ENCODE measurements around the gene IFI27. TPM values are rescaled to one million over a fixed set of nuclear protein-coding genes. Genes with fewer than 3 reads are reported as not detected.
"Not testable (repeated sequence)": the region's sequence is repeated elsewhere in the genome, so short reads cannot be mapped to it uniquely, and the experiment has no call there.

The IFI27 gene
- total RNA-seq, 1 donor, result 20.2 TPM

DNA sequence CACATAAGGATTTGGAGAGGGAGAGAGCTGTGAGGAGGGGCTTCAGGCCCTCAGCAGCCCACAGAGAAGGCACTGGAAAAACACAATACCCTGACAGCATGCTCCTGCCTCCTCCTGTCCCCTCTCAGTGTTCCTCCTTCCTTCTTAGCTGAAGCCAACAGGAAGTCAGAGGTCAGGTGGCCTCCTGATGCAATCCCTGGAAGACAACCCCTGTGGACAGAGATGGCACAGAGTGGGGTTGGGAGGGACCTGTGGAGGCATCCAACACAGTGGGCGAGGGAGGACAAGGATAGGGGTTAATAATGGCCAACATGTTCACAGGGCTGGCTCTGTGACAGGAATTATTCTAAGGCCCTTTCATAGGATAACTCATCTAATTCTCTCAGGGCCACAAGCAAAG, 34.2 kb downstream of the IFI27 start:
- TF ChIP-seq CTCF (IDR thresholded peaks at IDR 0.05; ENCODE audit: insufficient read depth, low read length), result no peak
- DNase-seq (ENCODE audit: low read depth), result no peak
- H3K4me3 ChIP-seq (ENCODE audit: low read depth, low read length), result no peak overlapping the region

DNA sequence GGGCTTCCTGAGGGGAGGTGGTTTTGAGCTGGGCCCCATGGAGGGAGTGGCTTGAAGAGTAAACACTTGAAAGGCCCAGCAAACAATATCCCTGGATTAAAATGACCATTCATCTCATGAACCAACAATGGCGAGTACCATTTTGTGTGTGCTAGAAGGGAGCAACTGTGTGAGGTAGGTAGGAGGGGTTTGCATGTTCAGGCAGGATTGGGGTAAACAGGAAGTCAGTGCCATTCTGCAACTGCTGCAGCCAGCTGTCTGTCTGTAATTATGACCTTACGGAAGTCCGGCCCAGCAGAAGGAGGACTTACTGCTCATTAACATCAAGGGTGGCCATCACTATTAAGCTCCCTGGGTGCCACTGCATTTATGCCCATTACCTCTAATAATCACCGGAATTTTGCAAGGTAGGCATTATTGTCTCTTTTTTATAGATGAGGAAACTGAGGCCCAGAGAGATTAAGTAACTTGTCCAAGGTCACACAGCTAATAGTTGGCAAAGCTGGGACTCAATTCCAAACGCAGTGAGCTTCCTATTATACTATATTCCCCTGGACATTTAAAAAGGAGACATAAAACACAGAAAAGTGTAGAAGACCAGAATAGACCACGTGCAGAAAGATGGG, 35.5 kb downstream of the IFI27 start:
- H3K4me3 ChIP-seq (ENCODE audit: low read depth, low read length), result no peak overlapping the region
- TF ChIP-seq CTCF (IDR thresholded peaks at IDR 0.05; ENCODE audit: insufficient read depth, low read length), result no peak
- DNase-seq (ENCODE audit: low read depth), result no peak

- no peak overlapping the region for H3K4me3 ChIP-seq (ENCODE audit: low read depth, low read length)
- TF ChIP-seq CTCF (IDR thresholded peaks at IDR 0.05; ENCODE audit: insufficient read depth, low read length), result no peak
- no peak for DNase-seq (ENCODE audit: low read depth)
Observed at GRCh38 chr14:94152676-94153075, 42.1 kb downstream of the IFI27 start.

DNA sequence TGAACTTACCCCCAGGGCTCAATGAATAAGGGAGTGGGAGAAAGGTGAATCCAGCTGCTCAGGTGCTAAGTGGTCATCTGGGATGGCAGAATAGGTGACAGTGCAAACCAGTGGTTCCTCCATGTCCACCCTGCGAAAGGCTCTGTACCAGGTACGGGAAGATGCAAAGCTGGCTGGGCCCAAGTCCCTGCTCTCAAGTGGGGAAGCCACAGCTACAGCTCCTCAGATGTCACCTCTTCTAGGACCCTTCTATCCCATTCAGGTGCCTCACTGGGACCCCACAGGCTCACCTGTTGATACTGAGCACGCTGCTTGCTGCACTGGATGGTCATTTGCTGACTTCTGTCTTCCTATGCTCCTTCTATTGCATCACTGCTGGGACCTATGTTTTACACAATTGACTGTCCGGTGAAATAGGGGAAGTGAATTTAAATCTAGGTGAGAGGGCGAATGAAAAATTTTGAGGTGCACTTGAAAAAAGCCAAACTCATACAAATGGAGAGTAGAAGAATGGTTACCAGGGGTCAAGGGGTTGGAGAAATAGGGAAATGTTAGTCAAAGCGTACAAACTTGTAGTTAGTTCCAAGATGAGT, 43.3 kb downstream of the IFI27 start:
- no peak for DNase-seq (ENCODE audit: low read depth)
- no peak for TF ChIP-seq CTCF (IDR thresholded peaks at IDR 0.05; ENCODE audit: insufficient read depth, low read length)
- H3K4me3 ChIP-seq (ENCODE audit: low read depth, low read length), result no peak overlapping the region

- not testable (repeated sequence) for H3K4me3 ChIP-seq (ENCODE audit: low read depth, low read length); DNase-seq (ENCODE audit: low read depth)
Observed at GRCh38 chr14:94156143-94156542, 45.6 kb downstream of the IFI27 start.

DNA sequence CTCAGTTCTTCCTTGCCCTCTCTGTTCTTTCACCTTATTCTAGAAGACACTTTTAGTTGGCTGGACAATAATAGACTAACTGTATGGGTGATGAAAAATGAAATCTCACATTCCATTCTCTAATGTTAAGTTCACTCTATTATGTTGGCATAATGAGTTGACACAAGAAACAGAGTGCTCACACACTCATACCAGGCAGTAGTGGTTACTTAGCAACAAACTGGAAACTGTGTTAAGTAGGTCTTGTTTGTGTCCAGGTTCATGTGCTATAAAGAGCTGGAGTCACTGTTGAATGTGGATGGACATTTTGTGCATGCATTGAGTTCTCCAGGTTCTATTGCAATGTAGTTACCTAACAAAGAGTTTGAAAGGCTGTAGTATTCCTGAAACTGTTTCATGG, 46.7 kb downstream of the IFI27 start:
- no peak for TF ChIP-seq CTCF (IDR thresholded peaks at IDR 0.05; ENCODE audit: insufficient read depth, low read length)
- DNase-seq (ENCODE audit: low read depth), result no peak
- no peak overlapping the region for H3K4me3 ChIP-seq (ENCODE audit: low read depth, low read length)

DNA sequence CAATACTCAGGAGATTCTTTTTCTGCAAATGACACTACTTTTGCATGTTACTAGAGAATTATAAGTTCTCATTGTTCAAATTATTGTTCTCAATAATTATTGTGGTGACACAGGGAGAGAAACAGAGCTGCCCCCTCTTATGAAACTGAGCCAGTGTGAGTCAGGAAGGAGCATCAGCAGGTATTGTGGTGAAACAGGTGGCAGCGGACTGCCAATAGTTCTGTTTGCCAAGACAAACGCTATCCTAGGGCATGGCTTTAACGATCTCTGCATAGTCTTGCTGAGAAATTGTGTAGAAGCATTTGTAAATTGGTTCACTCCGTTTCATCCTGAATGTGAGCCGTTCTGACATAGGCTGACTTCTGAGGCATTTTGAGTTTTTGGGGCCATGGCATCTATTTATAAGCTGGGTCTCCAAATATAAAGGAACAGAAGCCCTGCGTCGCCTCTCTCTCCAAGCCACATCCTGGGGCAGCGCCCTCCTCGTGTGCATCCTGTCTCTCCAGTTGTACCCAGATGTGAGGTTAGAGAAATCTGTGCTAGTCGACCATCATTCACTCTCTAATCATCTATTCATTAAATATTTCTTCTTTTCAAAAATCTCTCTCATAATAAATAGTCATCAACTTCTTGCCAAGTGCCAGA, 47.8 kb downstream of the IFI27 start:
- no peak overlapping the region for H3K4me3 ChIP-seq (ENCODE audit: low read depth, low read length)
- DNase-seq (ENCODE audit: low read depth), result no peak
- no peak for TF ChIP-seq CTCF (IDR thresholded peaks at IDR 0.05; ENCODE audit: insufficient read depth, low read length)
